Osteocyte (in vitro differentiated cells): Measurements from ENCODE around the gene BNC2. TPM values are rescaled to one million over a fixed set of nuclear protein-coding genes. Genes with fewer than 3 reads are reported as not detected.
A peak's percentile ranks its signal among the peaks of the same experiment; 100 is the strongest.

Experiments used
- DNase-seq: peaks from one replicate; pipeline ENCODE4 v3.0.0; 2021; ENCODE audit warnings: mixed read lengths; ENCODE audit not compliant: unreplicated experiment; ENCODE audit errors: extremely low spot score
- H3K27ac Mint-ChIP-seq: one replicate; pipeline ENCODE4 v1.8.0; 2021; ENCODE audit warnings: mild to moderate bottlenecking, mixed read lengths; ENCODE audit not compliant: unreplicated experiment
- H3K27me3 Mint-ChIP-seq: one replicate; pipeline ENCODE4 v1.8.0; 2021; ENCODE audit warnings: mixed read lengths; ENCODE audit not compliant: unreplicated experiment
- H3K36me3 Mint-ChIP-seq: one replicate; pipeline ENCODE4 v1.8.0; 2021; ENCODE audit warnings: mixed read lengths; ENCODE audit not compliant: unreplicated experiment
- H3K4me1 Mint-ChIP-seq: one replicate; pipeline ENCODE4 v1.8.0; 2021; ENCODE audit warnings: mixed read lengths; ENCODE audit not compliant: unreplicated experiment
- H3K4me3 Mint-ChIP-seq: one replicate; pipeline ENCODE4 v1.8.0; 2021; ENCODE audit warnings: mild to moderate bottlenecking, moderate library complexity, mixed read lengths; ENCODE audit not compliant: unreplicated experiment
- H3K9me3 Mint-ChIP-seq: one replicate; pipeline ENCODE4 v1.8.0; 2021; ENCODE audit warnings: mixed read lengths; ENCODE audit not compliant: unreplicated experiment
- total RNA-seq: library from RNA; stranded (reverse); gene quantifications from 2 replicates; pipeline ENCODE4 v1.2.1, GENCODE V29; 2021
- TF ChIP-seq, protein P1 (sequence below): fragments of 200-600 bp; sonication (generic); IDR thresholded peaks from 2 replicates; pipeline ENCODE4 v1.5.0; 2021; ENCODE audit warnings: antibody characterized with exemption, mild to moderate bottlenecking, moderate library complexity

Gene BNC2
- total RNA-seq, 1 donor from 2014 or later, result 66.5 TPM

DNA sequence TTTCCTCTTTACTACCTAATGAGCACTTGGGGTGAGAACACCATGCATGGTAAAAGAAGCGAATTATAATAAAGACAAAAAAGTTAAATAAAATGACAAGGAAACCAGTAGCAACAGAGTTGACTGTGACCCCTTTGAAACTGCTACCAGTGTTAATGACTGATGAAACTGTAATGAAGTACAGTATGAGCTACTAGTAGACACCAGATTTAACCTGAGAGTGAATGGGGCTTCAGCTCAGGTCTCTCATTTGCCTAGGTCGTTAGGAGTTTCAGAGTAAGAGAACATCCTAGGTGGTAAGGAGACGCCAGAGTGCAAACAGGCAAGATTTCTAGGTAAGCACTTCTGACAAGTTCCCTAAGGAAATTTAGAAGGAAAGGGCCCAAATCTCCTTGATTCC is 346.4 kb downstream of the BNC2 start:
- TF ChIP-seq, protein P1, sequence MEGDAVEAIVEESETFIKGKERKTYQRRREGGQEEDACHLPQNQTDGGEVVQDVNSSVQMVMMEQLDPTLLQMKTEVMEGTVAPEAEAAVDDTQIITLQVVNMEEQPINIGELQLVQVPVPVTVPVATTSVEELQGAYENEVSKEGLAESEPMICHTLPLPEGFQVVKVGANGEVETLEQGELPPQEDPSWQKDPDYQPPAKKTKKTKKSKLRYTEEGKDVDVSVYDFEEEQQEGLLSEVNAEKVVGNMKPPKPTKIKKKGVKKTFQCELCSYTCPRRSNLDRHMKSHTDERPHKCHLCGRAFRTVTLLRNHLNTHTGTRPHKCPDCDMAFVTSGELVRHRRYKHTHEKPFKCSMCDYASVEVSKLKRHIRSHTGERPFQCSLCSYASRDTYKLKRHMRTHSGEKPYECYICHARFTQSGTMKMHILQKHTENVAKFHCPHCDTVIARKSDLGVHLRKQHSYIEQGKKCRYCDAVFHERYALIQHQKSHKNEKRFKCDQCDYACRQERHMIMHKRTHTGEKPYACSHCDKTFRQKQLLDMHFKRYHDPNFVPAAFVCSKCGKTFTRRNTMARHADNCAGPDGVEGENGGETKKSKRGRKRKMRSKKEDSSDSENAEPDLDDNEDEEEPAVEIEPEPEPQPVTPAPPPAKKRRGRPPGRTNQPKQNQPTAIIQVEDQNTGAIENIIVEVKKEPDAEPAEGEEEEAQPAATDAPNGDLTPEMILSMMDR, result no peak
- peak overlapping the region; percentile 36 for H3K27ac Mint-ChIP-seq

DNA sequence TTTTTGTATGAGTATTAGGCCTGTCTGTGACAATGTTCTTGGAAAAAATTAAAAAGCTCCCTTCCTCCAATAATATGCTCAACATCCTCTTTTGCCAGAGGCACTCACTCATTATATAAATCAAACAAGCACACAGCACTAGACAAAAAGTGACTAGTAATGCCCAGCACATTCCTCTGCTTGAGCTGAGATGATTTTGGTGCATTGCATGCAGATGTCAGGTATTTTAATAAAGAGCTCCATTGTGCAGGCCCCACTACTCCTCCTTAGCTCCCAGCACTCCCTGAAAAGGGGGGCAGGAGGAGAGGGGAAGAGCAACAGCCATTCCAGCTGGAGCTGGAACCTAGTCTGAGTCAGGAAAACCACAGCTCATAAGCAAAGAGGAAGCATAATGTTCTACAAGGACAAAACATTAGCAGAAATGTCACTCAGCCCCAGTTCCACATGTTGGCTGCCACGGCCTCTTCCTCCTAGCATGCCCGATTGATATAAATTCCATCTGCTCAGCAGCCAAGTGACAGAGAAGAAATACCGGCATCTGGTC is 348.5 kb downstream of the BNC2 start:
- Mint-ChIP-seq H3K27me3 (no peaks in the 10 kb centered on the region), H3K4me3 (peak overlapping the region; percentile 49), H3K9me3 (peaks cover 7% of the 10 kb centered on the region), H3K36me3 (no peaks in the 10 kb centered on the region), H3K27ac (peak overlapping the region; percentile 95), H3K4me1 (peaks cover 69% of the 10 kb centered on the region)
- TF ChIP-seq, protein P1, result no peak
- no peak for DNase-seq

More for the DNA sequence above, 346.4 kb downstream of the BNC2 start:
- Mint-ChIP-seq H3K36me3 (no peaks in the 10 kb centered on the region), H3K27me3 (no peaks in the 10 kb centered on the region), H3K4me3 (no peak overlapping the region), H3K9me3 (peaks cover 7% of the 10 kb centered on the region), H3K4me1 (peaks cover 57% of the 10 kb centered on the region)
- no peak for DNase-seq

DNA sequence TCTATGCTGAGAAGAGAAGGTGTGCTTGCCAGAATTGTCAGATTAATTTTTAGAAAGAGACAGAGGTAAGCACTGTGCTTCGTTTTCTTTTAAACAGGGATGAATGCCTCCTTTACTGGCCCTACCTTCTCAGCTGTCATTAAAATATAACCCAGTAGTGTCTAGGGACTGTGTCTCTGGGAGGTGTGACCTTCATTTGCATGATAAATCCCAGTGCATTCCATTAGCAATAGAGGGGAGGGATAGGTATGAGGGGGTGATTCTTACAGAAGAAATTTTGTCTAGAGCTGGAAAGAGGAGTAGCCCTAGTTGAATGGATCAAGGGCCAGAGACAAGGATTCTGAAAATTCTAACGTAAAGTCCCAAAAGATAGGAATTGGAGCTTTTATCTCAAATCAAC is 351.5 kb downstream of the BNC2 start:
- no peaks in the 10 kb centered on the region for H3K27me3 Mint-ChIP-seq
- TF ChIP-seq, protein P1, result no peak
- H3K4me1 Mint-ChIP-seq, result peaks cover 82% of the 10 kb centered on the region
- H3K27ac Mint-ChIP-seq, result peak overlapping the region; percentile 10
- H3K4me3 Mint-ChIP-seq, result no peak overlapping the region
- no peak for DNase-seq
- H3K9me3 Mint-ChIP-seq, result peaks cover 3% of the 10 kb centered on the region
- H3K36me3 Mint-ChIP-seq, result no peaks in the 10 kb centered on the region

DNA sequence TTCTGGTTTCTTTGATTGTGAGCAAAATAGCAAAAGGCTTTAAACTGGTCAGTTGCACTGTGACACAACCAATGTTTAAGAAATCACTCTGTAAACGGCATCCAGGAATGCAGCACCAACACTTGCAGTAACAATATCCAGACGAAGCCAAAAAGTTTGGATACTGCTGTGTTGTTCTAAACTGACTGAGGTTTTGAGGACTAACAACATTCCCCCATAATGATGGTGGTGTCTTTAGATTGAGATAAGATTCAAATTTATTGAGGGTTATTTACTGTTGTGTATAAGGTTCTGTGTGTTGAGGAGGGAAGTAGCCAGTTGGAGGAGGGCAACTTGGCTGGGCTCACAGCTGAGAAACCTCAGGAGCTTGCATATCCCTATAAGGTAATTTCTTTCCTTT is 353.6 kb downstream of the BNC2 start:
- no peak for DNase-seq
- TF ChIP-seq, protein P1, result no peak
- Mint-ChIP-seq H3K4me3 (no peak overlapping the region), H3K9me3 (peaks cover 3% of the 10 kb centered on the region), H3K4me1 (peaks cover 76% of the 10 kb centered on the region), H3K36me3 (no peaks in the 10 kb centered on the region), H3K27ac (peak overlapping the region; percentile 66), H3K27me3 (no peaks in the 10 kb centered on the region)

DNA sequence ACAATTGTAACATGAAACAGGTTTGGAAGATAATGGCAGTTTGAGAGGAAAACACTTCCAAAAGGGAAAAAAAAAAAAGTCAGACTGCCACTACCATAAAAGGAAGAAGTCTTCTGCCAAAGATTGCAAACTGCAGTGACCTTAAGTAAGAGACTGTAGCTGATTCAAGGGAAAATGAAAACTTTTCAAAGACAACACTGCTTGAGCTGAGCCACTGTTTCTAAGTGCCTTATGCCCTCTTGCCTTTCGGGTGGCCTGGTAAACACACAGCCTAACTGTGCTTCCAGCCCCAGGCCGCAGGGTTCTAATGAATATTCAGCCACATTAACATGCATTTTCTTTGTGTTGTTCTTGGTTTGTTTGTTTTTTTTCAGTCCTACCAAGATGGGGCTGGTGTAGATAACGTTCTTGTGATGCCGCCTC is 354.6 kb downstream of the BNC2 start:
- Mint-ChIP-seq H3K27me3 (no peaks in the 10 kb centered on the region), H3K27ac (peak overlapping the region; percentile 90), H3K4me3 (peak overlapping the region; percentile 24), H3K9me3 (peaks cover 3% of the 10 kb centered on the region), H3K36me3 (no peaks in the 10 kb centered on the region), H3K4me1 (peaks cover 66% of the 10 kb centered on the region)
- TF ChIP-seq, protein P1, result no peak
- no peak for DNase-seq
